CD4-positive, alpha-beta memory T cell (primary cell): ENCODE data around the gene INVS. TPM values are rescaled to one million over a fixed set of nuclear protein-coding genes. Genes with fewer than 3 reads are reported as not detected.

ENCODE experiments used
- CTCF ChIA-PET: fragments of 350-600 bp; sonication (Branson Sonifier 250); formaldehyde crosslinking; loops from one replicate; lab custom pipeline; 2021; ENCODE audit warnings: inconsistent platforms; ENCODE audit not compliant: partially characterized antibody; lab: Charles Lee
- POLR2A ChIA-PET: fragments of 350-600 bp; sonication (Branson Sonifier 250); formaldehyde crosslinking; loops from one replicate; lab custom pipeline; 2021; ENCODE audit not compliant: partially characterized antibody; lab: Charles Lee
- DNase-seq, 5 donors: peaks; one replicate each; pipeline versions ENCODE4 v3.0.0 to v3.0.0-alpha.2; 2020 to 2022; ENCODE audit warnings: mixed read lengths in 1 of 5
- H3K27ac ChIP-seq: one replicate; pipeline ENCODE4 v1.7.0; 2013; ENCODE audit warnings: low read depth, low read length
- H3K27me3 ChIP-seq: 2 replicates; pipeline ENCODE4 v1.7.0; 2013; ENCODE audit warnings: mild to moderate bottlenecking, low read length, moderate library complexity; ENCODE audit not compliant: insufficient read depth
- H3K36me3 ChIP-seq: 2 replicates; pipeline ENCODE4 v1.7.0; 2013; ENCODE audit warnings: mild to moderate bottlenecking, low read length, moderate library complexity; ENCODE audit not compliant: insufficient read depth
- H3K4me1 ChIP-seq: 2 replicates; pipeline ENCODE4 v1.7.0; 2013; ENCODE audit warnings: mild to moderate bottlenecking, low read length, moderate library complexity; ENCODE audit not compliant: insufficient read depth
- H3K4me3 ChIP-seq, 2 donors: one replicate each; pipeline ENCODE4 v1.7.0; 2013; ENCODE audit warnings: low read length in 2 of 2, mild to moderate bottlenecking in 1 of 2
- H3K9me3 ChIP-seq, 2 donors: one replicate each; pipeline ENCODE4 v1.7.0; 2013; ENCODE audit warnings: low read length in 2 of 2, control low read depth in 1 of 2; ENCODE audit not compliant: control insufficient read depth in 1 of 2
- H3K27ac Mint-ChIP-seq, 7 donors: one replicate each; pipeline ENCODE4 v1.8.0; 2020 to 2021; ENCODE audit warnings: mixed read lengths in 7 of 7, mild to moderate bottlenecking in 6 of 7, inconsistent platforms in 3 of 7, moderate library complexity in 3 of 7
- H3K27me3 Mint-ChIP-seq, 2 donors: one replicate each; pipeline ENCODE4 v1.8.0; 2020 to 2021; ENCODE audit warnings: mixed read lengths in 2 of 2
- H3K36me3 Mint-ChIP-seq, 2 donors: one replicate each; pipeline ENCODE4 v1.8.0; 2020 to 2021; ENCODE audit warnings: mixed read lengths in 2 of 2, inconsistent platforms in 1 of 2, mild to moderate bottlenecking in 1 of 2
- H3K4me1 Mint-ChIP-seq, 4 donors: one replicate each; pipeline ENCODE4 v1.8.0; 2020 to 2021; ENCODE audit warnings: mixed read lengths in 4 of 4, mild to moderate bottlenecking in 1 of 4
- H3K4me3 Mint-ChIP-seq, 8 donors: one replicate each; pipeline ENCODE4 v1.8.0; 2020 to 2021; ENCODE audit warnings: mixed read lengths in 8 of 8, mild to moderate bottlenecking in 7 of 8, moderate library complexity in 6 of 8, inconsistent platforms in 3 of 8
- H3K9me3 Mint-ChIP-seq, 8 donors: one replicate each; pipeline ENCODE4 v1.8.0; 2020 to 2021; ENCODE audit warnings: mixed read lengths in 8 of 8, mild to moderate bottlenecking in 5 of 8, inconsistent platforms in 3 of 8, moderate library complexity in 1 of 8
- intact Hi-C: fragments of 100-400 bp; cut with micrococcal nuclease; formaldehyde crosslinking; loops from one replicate; pipeline ENCODE4 v1.15.1; 2023
- polyA plus RNA-seq, 2 donors: library from polyadenylated mRNA; unstranded; fragments of 300-500 nt; fragmentation: Illumina TruSeq; gene quantifications; one replicate each; pipeline ENCODE4 v1.2.3, GENCODE V29; 2021
- total RNA-seq, 2 experiments: library from RNA; stranded (reverse); gene quantifications; one replicate each; pipeline ENCODE4 v1.2.3, GENCODE V29; 2021

The INVS gene
- total RNA-seq (10 to 100 TPM; 17.6 to 22.9 TPM), polyA plus RNA-seq (1 to 10 TPM; 6.5 to 9.0 TPM)

GRCh38 chr9:100098887-100099721 lies at the start of gene INVS, which contains the start of gene ERP44:
Gene INVS, plus strand, starts transcription at chr9:100099243. Its CDS starts 5,279 bp downstream, at chr9:100104522.
Gene ERP44, minus strand, starts transcription at chr9:100099000. Its CDS starts 160 bp downstream, at chr9:100098840.
- peak; percentile 96 to 99 (median 96) for DNase-seq
- ChIA-PET CTCF (interaction anchor here (0.6 to 1.5 kb wide), 2 partner anchors 116 kb away, joined by 3 to 4 read pairs; no protein-coding TSS in a partner anchor), POLR2A (interaction anchor here (0.9 to 1.3 kb wide), 5 partner anchors 9 to 254 kb away, joined by 3 to 4 read pairs (median 3); partner anchors contain the start of gene TEX10)
- peaks cover 0 to 14% of the 10 kb centered on the region in 2 donors for H3K36me3 Mint-ChIP-seq
- peak within 1 kb of the TSS; percentile 80 for H3K27ac ChIP-seq
- H3K4me3 Mint-ChIP-seq: peak within 1 kb of the TSS; percentile 94 to 100 (median 100)
- H3K36me3 ChIP-seq: no peaks in the 10 kb centered on the region
- no peaks in the 10 kb centered on the region for H3K27me3 Mint-ChIP-seq
- H3K4me3 ChIP-seq: peak within 1 kb of the TSS; percentile 85 to 89
- H3K4me1 ChIP-seq: peaks cover 26% of the 10 kb centered on the region
- H3K4me1 Mint-ChIP-seq: peaks cover 21 to 56% (median 36%) of the 10 kb centered on the region in 4 donors
- intact Hi-C loops: loop anchor here (1.0 to 10.0 kb wide), 9 partner anchors 192 to 1433 kb away; partner anchors contain the start of genes ALG2, MRPL50, MSANTD3 and RNF20
- no peaks in the 10 kb centered on the region for H3K9me3 Mint-ChIP-seq
- no peaks in the 10 kb centered on the region for H3K9me3 ChIP-seq
- H3K27ac Mint-ChIP-seq: peak within 1 kb of the TSS; percentile 91 to 99 (median 98)
- no peaks in the 10 kb centered on the region for H3K27me3 ChIP-seq

DNA sequence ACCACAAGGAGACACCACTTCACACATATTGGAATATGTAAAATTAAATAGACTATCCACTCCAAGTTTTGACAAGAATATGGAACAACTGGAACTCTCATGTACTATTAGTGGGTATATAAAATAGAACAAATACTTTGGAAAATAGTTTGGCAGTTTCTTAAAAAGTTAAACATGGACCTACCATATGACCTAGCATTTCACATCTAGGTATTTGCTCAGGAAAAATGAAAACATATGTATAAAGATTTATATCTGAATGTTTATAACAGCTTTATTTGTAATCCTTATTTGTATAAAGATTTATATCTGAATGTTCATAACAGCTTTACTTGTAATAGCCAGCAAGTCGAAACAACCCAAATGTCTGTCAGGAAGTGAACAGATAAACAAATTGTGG lies 49.5 kb upstream of the INVS start:
- intact Hi-C loops: no loop called here
- no peak overlapping the region for H3K27ac ChIP-seq
- CTCF ChIA-PET: no interaction called here
- H3K4me3 ChIP-seq: no peak overlapping the region
- Mint-ChIP-seq H3K9me3 (peaks cover 0 to 1% (median 0%) of the 10 kb centered on the region in 8 donors), H3K4me1 (peaks cover 13 to 22% (median 16%) of the 10 kb centered on the region in 4 donors), H3K4me3 (no peak overlapping the region), H3K27ac (no peak overlapping the region), H3K36me3 (peaks cover 44 to 45% of the 10 kb centered on the region in 2 donors), H3K27me3 (no peaks in the 10 kb centered on the region)
- POLR2A ChIA-PET: no interaction called here
- peaks cover 13% of the 10 kb centered on the region for H3K36me3 ChIP-seq
- no peak for DNase-seq
- no peaks in the 10 kb centered on the region for H3K4me1 ChIP-seq
- no peaks in the 10 kb centered on the region for H3K27me3 ChIP-seq
- no peaks in the 10 kb centered on the region for H3K9me3 ChIP-seq

GRCh38 chr9:100052375-100052774 lies 46.7 kb upstream of the INVS start:
- Histone ChIP-seq H3K9me3 (no peaks in the 10 kb centered on the region), H3K27ac (no peak overlapping the region), H3K36me3 (peaks cover 8% of the 10 kb centered on the region), H3K4me1 (no peaks in the 10 kb centered on the region), H3K27me3 (no peaks in the 10 kb centered on the region), H3K4me3 (no peak overlapping the region)
- ChIA-PET CTCF (no interaction called here), POLR2A (no interaction called here)
- H3K9me3 Mint-ChIP-seq: peaks cover 0 to 1% (median 0%) of the 10 kb centered on the region in 8 donors
- H3K27me3 Mint-ChIP-seq: no peaks in the 10 kb centered on the region
- peaks cover 5 to 13% (median 11%) of the 10 kb centered on the region in 4 donors for H3K4me1 Mint-ChIP-seq
- peak overlapping the region in 1 of 7 donors; percentile 11 for H3K27ac Mint-ChIP-seq
- H3K4me3 Mint-ChIP-seq: no peak overlapping the region
- peaks cover 36 to 52% of the 10 kb centered on the region in 2 donors for H3K36me3 Mint-ChIP-seq
- DNase-seq: no peak
- intact Hi-C loops: no loop called here

DNA sequence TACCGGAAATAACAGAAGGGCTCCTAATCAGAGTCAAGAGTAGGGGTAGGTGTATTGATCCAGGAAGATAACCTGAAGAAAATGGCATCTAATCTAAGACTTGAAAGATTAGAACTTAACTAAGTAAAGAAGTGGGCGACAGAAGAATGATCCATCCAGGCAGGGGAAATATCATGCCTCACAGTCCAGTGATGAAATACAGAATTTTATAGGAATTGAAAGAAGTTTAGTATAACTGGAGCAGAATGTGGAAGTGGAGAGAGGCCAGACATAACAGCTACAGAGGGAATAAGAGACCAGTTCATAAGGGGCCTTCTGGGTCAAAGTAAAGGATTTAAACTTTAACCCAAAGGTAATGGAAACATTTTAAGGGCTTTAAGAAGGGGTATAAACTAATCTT lies 42.5 kb upstream of the INVS start:
- CTCF ChIA-PET: no interaction called here
- no peaks in the 10 kb centered on the region for H3K27me3 Mint-ChIP-seq
- H3K27ac ChIP-seq: no peak overlapping the region
- no peak for DNase-seq
- POLR2A ChIA-PET: no interaction called here
- H3K36me3 ChIP-seq: no peaks in the 10 kb centered on the region
- intact Hi-C loops: no loop called here
- no peaks in the 10 kb centered on the region for H3K9me3 Mint-ChIP-seq
- H3K4me1 ChIP-seq: no peaks in the 10 kb centered on the region
- H3K4me3 ChIP-seq: no peak overlapping the region
- peaks cover 0 to 10% (median 5%) of the 10 kb centered on the region in 4 donors for H3K4me1 Mint-ChIP-seq
- H3K27ac Mint-ChIP-seq: peak overlapping the region in 1 of 7 donors; percentile 15
- no peaks in the 10 kb centered on the region for H3K27me3 ChIP-seq
- no peaks in the 10 kb centered on the region for H3K9me3 ChIP-seq
- H3K4me3 Mint-ChIP-seq: no peak overlapping the region
- peaks cover 24 to 50% of the 10 kb centered on the region in 2 donors for H3K36me3 Mint-ChIP-seq

GRCh38 chr9:100057624-100058023 lies 41.4 kb upstream of the INVS start:
- Mint-ChIP-seq H3K36me3 (peaks cover 19 to 44% of the 10 kb centered on the region in 2 donors), H3K27me3 (no peaks in the 10 kb centered on the region), H3K4me1 (peaks cover 0 to 10% (median 6%) of the 10 kb centered on the region in 4 donors), H3K9me3 (no peaks in the 10 kb centered on the region), H3K4me3 (no peak overlapping the region), H3K27ac (peak overlapping the region in 4 of 7 donors; percentile 17 to 86 (median 63))
- Histone ChIP-seq H3K4me1 (no peaks in the 10 kb centered on the region), H3K4me3 (no peak overlapping the region), H3K27ac (no peak overlapping the region), H3K36me3 (no peaks in the 10 kb centered on the region), H3K27me3 (no peaks in the 10 kb centered on the region), H3K9me3 (no peaks in the 10 kb centered on the region)
- intact Hi-C loops: no loop called here
- ChIA-PET POLR2A (no interaction called here), CTCF (no interaction called here)
- DNase-seq: no peak

- no peak overlapping the region for H3K27ac ChIP-seq
- Mint-ChIP-seq H3K9me3 (no peaks in the 10 kb centered on the region), H3K4me1 (peaks cover 5 to 15% (median 7%) of the 10 kb centered on the region in 4 donors), H3K27me3 (no peaks in the 10 kb centered on the region), H3K4me3 (no peak overlapping the region), H3K36me3 (peaks cover 19 to 40% of the 10 kb centered on the region in 2 donors), H3K27ac (peak overlapping the region in 1 of 7 donors; percentile 76)
- no peaks in the 10 kb centered on the region for H3K27me3 ChIP-seq
- no peaks in the 10 kb centered on the region for H3K4me1 ChIP-seq
- ChIA-PET CTCF (interaction anchor here (1.0 kb wide), 1 partner anchor 28 kb away, joined by 3 read pairs; no protein-coding TSS in a partner anchor), POLR2A (no interaction called here)
- no peaks in the 10 kb centered on the region for H3K36me3 ChIP-seq
- DNase-seq: no peak
- intact Hi-C loops: no loop called here
- H3K4me3 ChIP-seq: no peak overlapping the region
- H3K9me3 ChIP-seq: no peaks in the 10 kb centered on the region
These were observed 40.1 kb upstream of the INVS start for GRCh38 chr9:100058699-100059579.
